MCF 10A (cell line): ENCODE results near the gene SVIL. TPM values are rescaled to one million over a fixed set of nuclear protein-coding genes. Genes with fewer than 3 reads are reported as not detected.
A peak's percentile ranks its signal among the peaks of the same experiment; 100 is the strongest.

Experiments
- BruUV-seq: library from RNA; stranded (reverse); fragments of 400-500 nt; replicated peaks from 2 replicates; lab custom pipeline; 2021; lab: Mats Ljungman, UMichigan
- CTCF ChIA-PET: fragments of 300-600 bp; sonication (Branson Sonifier 250); formaldehyde crosslinking; extraction: SDS; loops from one replicate; lab custom pipeline; 2021; ENCODE audit warnings: antibody characterized with exemption, inconsistent platforms; lab: Yijun Ruan, JAX
- POLR2A ChIA-PET: fragments of 300-600, 350-650 bp; sonication (Branson Sonifier 250); formaldehyde crosslinking; extraction: SDS; loops from one replicate; lab custom pipeline; 2020; ENCODE audit warnings: antibody characterized with exemption, inconsistent platforms; lab: Yijun Ruan, JAX
- DNase-seq: peaks from one replicate; pipeline ENCODE4 v3.0.0-alpha.2; 2018; ENCODE audit not compliant: unreplicated experiment
- H3K27ac Mint-ChIP-seq: one replicate; pipeline ENCODE4 v1.8.0; 2022; ENCODE audit warnings: mild to moderate bottlenecking, low read depth, mixed read lengths; ENCODE audit not compliant: unreplicated experiment
- H3K27me3 Mint-ChIP-seq: one replicate; pipeline ENCODE4 v1.8.0; 2022; ENCODE audit warnings: mixed read lengths; ENCODE audit not compliant: insufficient read depth, unreplicated experiment
- H3K36me3 Mint-ChIP-seq: one replicate; pipeline ENCODE4 v1.8.0; 2022; ENCODE audit warnings: mild to moderate bottlenecking, moderate library complexity, mixed read lengths; ENCODE audit not compliant: insufficient read depth, unreplicated experiment
- H3K4me1 Mint-ChIP-seq: one replicate; pipeline ENCODE4 v1.8.0; 2022; ENCODE audit warnings: mixed read lengths; ENCODE audit not compliant: insufficient read depth, unreplicated experiment
- H3K4me3 Mint-ChIP-seq: one replicate; pipeline ENCODE4 v1.8.0; 2022; ENCODE audit warnings: mild to moderate bottlenecking, moderate library complexity, mixed read lengths; ENCODE audit not compliant: unreplicated experiment
- H3K9me3 Mint-ChIP-seq: one replicate; pipeline ENCODE4 v1.8.0; 2022; ENCODE audit warnings: mixed read lengths; ENCODE audit not compliant: unreplicated experiment
- intact Hi-C: fragments of 100-400 bp; cut with micrococcal nuclease; formaldehyde crosslinking; loops from 2 replicates; pipeline ENCODE4 v1.14.1; 2022
- total RNA-seq: library from RNA; stranded (reverse); gene quantifications from 2 replicates; pipeline ENCODE4 v1.2.3, GENCODE V29; 2022
- TF ChIP-seq, protein P1 (sequence below): fragments of 200-600 bp; IDR thresholded peaks from one replicate; pipeline ENCODE4 v1.8.0; 2022; ENCODE audit warnings: antibody characterized with exemption, mild to moderate bottlenecking; ENCODE audit not compliant: unreplicated experiment

SVIL gene
- total RNA-seq, 1 experiment from 2014 or later = 43.3 TPM

DNA sequence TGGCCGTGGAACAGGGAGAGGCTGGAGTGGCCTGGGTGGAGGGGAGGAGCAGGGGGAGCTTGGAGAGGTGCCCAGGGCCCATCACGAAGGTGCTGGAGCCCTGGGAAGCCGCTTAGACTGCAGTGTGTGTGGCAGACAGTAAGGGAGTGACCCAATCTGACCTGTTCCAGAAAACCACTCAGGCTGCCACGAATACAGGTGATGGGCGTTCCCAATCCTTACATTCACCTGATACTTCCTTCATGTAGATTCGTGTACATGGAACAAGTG is 161.7 kb downstream of the SVIL start:
- no TSS peak for BruUV-seq
- H3K4me3 Mint-ChIP-seq = no peak overlapping the region
- ChIA-PET CTCF (interaction anchor here (1.2 to 1.5 kb wide), 2 partner anchors 12 to 24 kb away, joined by 4 read pairs; no protein-coding TSS in a partner anchor), POLR2A (no interaction called here)
- DNase-seq = no peak
- H3K9me3 Mint-ChIP-seq = no peaks in the 10 kb centered on the region
- intact Hi-C loops = no loop called here
- no peaks in the 10 kb centered on the region for H3K27me3 Mint-ChIP-seq
- TF ChIP-seq, protein P1, sequence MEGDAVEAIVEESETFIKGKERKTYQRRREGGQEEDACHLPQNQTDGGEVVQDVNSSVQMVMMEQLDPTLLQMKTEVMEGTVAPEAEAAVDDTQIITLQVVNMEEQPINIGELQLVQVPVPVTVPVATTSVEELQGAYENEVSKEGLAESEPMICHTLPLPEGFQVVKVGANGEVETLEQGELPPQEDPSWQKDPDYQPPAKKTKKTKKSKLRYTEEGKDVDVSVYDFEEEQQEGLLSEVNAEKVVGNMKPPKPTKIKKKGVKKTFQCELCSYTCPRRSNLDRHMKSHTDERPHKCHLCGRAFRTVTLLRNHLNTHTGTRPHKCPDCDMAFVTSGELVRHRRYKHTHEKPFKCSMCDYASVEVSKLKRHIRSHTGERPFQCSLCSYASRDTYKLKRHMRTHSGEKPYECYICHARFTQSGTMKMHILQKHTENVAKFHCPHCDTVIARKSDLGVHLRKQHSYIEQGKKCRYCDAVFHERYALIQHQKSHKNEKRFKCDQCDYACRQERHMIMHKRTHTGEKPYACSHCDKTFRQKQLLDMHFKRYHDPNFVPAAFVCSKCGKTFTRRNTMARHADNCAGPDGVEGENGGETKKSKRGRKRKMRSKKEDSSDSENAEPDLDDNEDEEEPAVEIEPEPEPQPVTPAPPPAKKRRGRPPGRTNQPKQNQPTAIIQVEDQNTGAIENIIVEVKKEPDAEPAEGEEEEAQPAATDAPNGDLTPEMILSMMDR = no peak
- peaks cover 15% of the 10 kb centered on the region for H3K4me1 Mint-ChIP-seq
- H3K27ac Mint-ChIP-seq = peak overlapping the region; percentile 47
- peaks cover 83% of the 10 kb centered on the region for H3K36me3 Mint-ChIP-seq

DNA sequence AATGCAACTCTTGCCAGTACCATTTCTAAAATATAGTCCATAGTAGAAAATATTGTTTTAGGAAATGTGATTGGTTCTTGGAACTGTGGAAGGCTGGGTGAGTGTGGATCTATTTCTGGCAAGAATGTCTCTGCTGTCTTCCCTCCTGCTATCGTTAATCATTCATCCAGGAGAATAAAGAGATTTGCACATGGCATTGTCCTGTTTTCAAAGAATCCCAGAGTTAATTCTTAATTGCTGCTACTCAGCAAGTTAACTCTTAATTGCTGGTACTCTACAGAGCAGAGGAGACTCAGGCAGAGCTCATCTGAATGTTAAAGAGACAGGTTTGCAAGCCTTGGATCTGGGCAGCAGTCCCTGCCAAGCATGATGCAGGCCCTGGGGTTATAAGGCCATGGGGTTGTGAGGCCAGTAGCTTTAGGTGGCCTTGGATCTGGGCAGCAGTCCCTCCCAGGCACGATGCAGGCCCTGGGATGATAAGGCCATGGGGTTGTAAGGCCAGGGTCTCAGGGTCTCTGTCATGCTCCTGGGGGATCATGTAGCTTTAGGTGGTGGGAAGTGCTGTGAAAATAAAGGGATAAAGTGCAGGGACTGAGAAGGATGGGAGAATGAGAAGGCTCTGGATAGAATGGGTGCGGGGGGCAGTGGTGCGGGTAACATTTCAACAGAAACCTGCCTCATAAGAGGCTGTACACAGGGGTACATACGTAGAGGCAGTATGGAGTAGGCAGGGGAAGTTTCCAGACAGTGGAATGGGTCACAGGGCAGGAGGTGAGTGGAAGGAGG is 162.3 kb downstream of the SVIL start:
- Mint-ChIP-seq H3K27ac (peak overlapping the region; percentile 47), H3K36me3 (peaks cover 81% of the 10 kb centered on the region), H3K27me3 (no peaks in the 10 kb centered on the region), H3K9me3 (no peaks in the 10 kb centered on the region), H3K4me1 (peaks cover 15% of the 10 kb centered on the region), H3K4me3 (no peak overlapping the region)
- CTCF ChIA-PET = interaction anchor here (1.2 to 1.5 kb wide), 2 partner anchors 11 to 25 kb away, joined by 4 read pairs; no protein-coding TSS in a partner anchor
- intact Hi-C loops = no loop called here
- TF ChIP-seq, protein P1 = no peak
- no TSS peak for BruUV-seq
- POLR2A ChIA-PET = interaction anchor here (0.6 kb wide), 1 partner anchor 416 kb away, joined by 3 read pairs; no protein-coding TSS in a partner anchor
- no peak for DNase-seq

DNA sequence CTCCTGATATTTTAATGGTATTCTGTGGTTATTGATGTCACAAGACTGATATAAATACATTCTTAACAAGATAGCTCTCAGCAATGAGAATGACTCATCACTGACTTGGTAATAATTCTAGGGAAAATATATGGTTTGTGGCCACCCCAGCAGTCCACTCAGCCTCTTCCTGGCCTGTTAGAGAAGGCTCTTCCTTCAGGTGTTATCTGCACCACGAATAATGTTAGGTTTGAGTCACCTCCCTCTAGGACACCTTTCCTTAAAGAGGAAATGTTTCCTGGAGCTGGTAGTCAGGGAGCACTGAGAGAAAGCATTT is 163.3 kb downstream of the SVIL start:
- peak; percentile 47 for DNase-seq
- Mint-ChIP-seq H3K27ac (no peak overlapping the region), H3K4me3 (no peak overlapping the region), H3K27me3 (no peaks in the 10 kb centered on the region), H3K4me1 (peaks cover 15% of the 10 kb centered on the region), H3K36me3 (peaks cover 78% of the 10 kb centered on the region), H3K9me3 (no peaks in the 10 kb centered on the region)
- ChIA-PET POLR2A (no interaction called here), CTCF (interaction anchor here (1.5 kb wide), 1 partner anchor 26 kb away, joined by 4 read pairs; no protein-coding TSS in a partner anchor)
- TF ChIP-seq, protein P1 = no peak
- intact Hi-C loops = no loop called here
- BruUV-seq = no TSS peak

DNA sequence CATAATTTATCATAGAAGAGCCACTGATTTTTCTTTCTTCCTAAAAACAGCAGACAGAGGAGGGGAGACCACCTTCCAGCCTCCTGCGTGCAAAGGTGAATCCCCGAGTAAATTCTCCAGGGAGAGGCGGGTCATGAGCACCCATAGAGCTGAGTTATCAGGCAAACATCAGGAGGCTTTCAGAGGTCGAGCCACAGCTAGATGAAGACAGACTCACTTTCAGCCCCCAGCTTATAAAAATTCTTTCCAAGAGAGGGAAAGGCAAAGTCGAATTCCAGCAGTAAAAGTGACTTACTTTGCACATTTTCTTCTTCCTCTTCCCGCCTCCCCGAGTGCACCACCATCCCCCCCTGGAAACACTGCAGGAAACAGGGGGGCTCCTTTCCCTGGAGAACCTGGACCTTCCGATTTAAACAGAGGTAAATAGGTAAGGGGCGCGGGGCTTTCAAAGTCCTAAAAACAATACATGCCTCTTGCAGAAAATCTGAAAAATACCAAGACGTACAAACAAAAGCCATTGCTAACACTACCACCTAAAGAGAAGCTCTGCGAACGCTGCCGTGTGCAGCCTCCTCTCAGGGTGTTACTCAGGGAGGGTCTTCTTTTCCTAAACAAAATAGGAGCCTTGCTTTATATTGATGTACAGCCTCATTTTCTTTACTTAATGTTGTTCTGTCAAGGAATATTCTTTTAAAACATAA is 163.8 kb downstream of the SVIL start:
- H3K27ac Mint-ChIP-seq = no peak overlapping the region
- no TSS peak for BruUV-seq

More for the DNA sequence above, 163.8 kb downstream of the SVIL start:
- Mint-ChIP-seq H3K4me3 (no peak overlapping the region), H3K4me1 (peaks cover 15% of the 10 kb centered on the region), H3K9me3 (no peaks in the 10 kb centered on the region), H3K36me3 (peaks cover 73% of the 10 kb centered on the region), H3K27me3 (no peaks in the 10 kb centered on the region)
- TF ChIP-seq, protein P1 = no peak
- intact Hi-C loops = no loop called here
- ChIA-PET CTCF (interaction anchor here (0.8 kb wide), 1 partner anchor 10 kb away, joined by 3 read pairs; no protein-coding TSS in a partner anchor), POLR2A (no interaction called here)
- no peak for DNase-seq
